K562 (cell line): ENCODE measurements around the gene TDRD9. TPM values are rescaled to one million over a fixed set of nuclear protein-coding genes. Genes with fewer than 3 reads are reported as not detected.

ENCODE experiments used
- ATAC-seq: fragments of 200-7000 bp; cut with Tn5 transposase; 3 replicates; pipeline ENCODE4 v1.9.1; 2020; ENCODE audit warnings: moderate library complexity
- BruUV-seq: library from RNA; stranded (reverse); fragments of 400-500 nt; replicated peaks from 2 replicates; lab custom pipeline; 2021; lab: Mats Ljungman, UMichigan
- CTCF ChIA-PET: fragments of 300-600 bp; formaldehyde crosslinking; extraction: SDS; loops from one replicate; lab custom pipeline; 2021; ENCODE audit warnings: low intra/inter-chr PET ratio; lab: Yijun Ruan, JAX
- POLR2A ChIA-PET: fragments of 300-600, 350-650 bp; sonication (Branson Sonifier 250); formaldehyde crosslinking; extraction: SDS; loops from one replicate; lab custom pipeline; 2021; ENCODE audit warnings: antibody characterized with exemption, inconsistent platforms; lab: Yijun Ruan, JAX
- DNase-seq, 4 experiments: peaks; one replicate each; pipeline versions ENCODE4 v3.0.0 to v3.0.0-alpha.2; 2011 to 2018; ENCODE audit warnings: low spot score in 3 of 4, mixed read lengths in 3 of 4; ENCODE audit errors: extremely low read depth in 1 of 4
- FAIRE-seq: peaks from 2 replicates; lab custom pipeline; 2011; peaks lifted over from hg19 to GRCh38; lab: Jason Lieb, UNC
- H2AFZ ChIP-seq: 2 replicates; pipeline ENCODE4 v1.6.0; 2011; ENCODE audit warnings: low read depth, low read length, control low read depth, inconsistent platforms
- H3K27ac ChIP-seq: fragments of 200-600 bp; 3 replicates; pipeline ENCODE4 v1.8.0; 2011; ENCODE audit warnings: low read depth, mild to moderate bottlenecking, control low read depth, inconsistent platforms, low read length, moderate library complexity, mixed read lengths; ENCODE audit errors: extremely low read depth
- H3K27me3 ChIP-seq, 2 experiments: fragments of 300-600 bp in 1 of 2; 2 replicates in 1 of 2; 3 replicates in 1 of 2; pipeline versions ENCODE4 v1.6.0 to v1.8.0; 2011; ENCODE audit warnings: inconsistent platforms in 2 of 2, low read length in 2 of 2, mild to moderate bottlenecking in 1 of 2, mixed read lengths in 1 of 2, moderate library complexity in 1 of 2; ENCODE audit not compliant: control insufficient read depth in 2 of 2, insufficient read depth in 2 of 2
- H3K36me3 ChIP-seq: fragments of 300-600 bp; 3 replicates; pipeline ENCODE4 v1.8.0; 2011; ENCODE audit warnings: mild to moderate bottlenecking, low read length, inconsistent platforms; ENCODE audit not compliant: control insufficient read depth, insufficient read depth
- H3K4me1 ChIP-seq, 2 experiments: fragments of 200-600 bp in 1 of 2; replicated peaks in 1 of 2; 2 replicates in 1 of 2; 3 replicates in 1 of 2; pipeline versions ENCODE4 v1.5.1 to v1.8.0; 2011; ENCODE audit warnings: inconsistent platforms in 2 of 2, low read length in 2 of 2, mild to moderate bottlenecking in 1 of 2, mixed read lengths in 1 of 2, moderate library complexity in 1 of 2; ENCODE audit not compliant: control insufficient read depth in 2 of 2, insufficient read depth in 2 of 2
- H3K4me2 ChIP-seq: 2 replicates; pipeline ENCODE4 v1.6.1; 2011; ENCODE audit warnings: low read length, control low read depth, inconsistent platforms, mixed read lengths; ENCODE audit not compliant: insufficient read depth
- H3K4me3 ChIP-seq: fragments of 200-600 bp; sonication (generic), shearing (Covaris generic); 2 replicates; pipeline ENCODE4 v1.5.1; 2016; ENCODE audit warnings: control low read depth, inconsistent platforms
- H3K79me2 ChIP-seq: fragments of 200-600 bp; 3 replicates; pipeline ENCODE4 v1.8.0; 2011; ENCODE audit warnings: low read length, inconsistent platforms; ENCODE audit not compliant: control insufficient read depth, insufficient read depth
- H3K9ac ChIP-seq, 2 experiments: 2 replicates each; pipeline versions ENCODE4 v1.6.0 to v1.6.1; 2011; ENCODE audit warnings: low read depth in 2 of 2, low read length in 2 of 2, control low read depth in 1 of 2, inconsistent platforms in 1 of 2, mild to moderate bottlenecking in 1 of 2, mixed read lengths in 1 of 2; ENCODE audit not compliant: insufficient read depth in 1 of 2
- H3K9me1 ChIP-seq: one replicate; pipeline ENCODE4 v1.6.0; 2011; ENCODE audit warnings: inconsistent platforms, mild to moderate bottlenecking, low read length, moderate library complexity; ENCODE audit not compliant: control insufficient read depth, insufficient read depth
- H3K9me3 ChIP-seq: replicated peaks from 2 replicates; pipeline ENCODE4 v1.5.1; 2011; ENCODE audit warnings: low read depth, low read length, inconsistent platforms; ENCODE audit not compliant: control insufficient read depth, insufficient read depth
- H4K20me1 ChIP-seq: replicated peaks from 2 replicates; pipeline ENCODE4 v1.6.1; 2011; ENCODE audit warnings: low read length, inconsistent platforms, mixed read lengths; ENCODE audit not compliant: control insufficient read depth, insufficient read depth
- ADNP ChIP-seq: fragments of 200-800 bp; sonication (Bioruptor generic); IDR thresholded peaks from 2 replicates; pipeline ENCODE4 v1.6.1; 2016; ENCODE audit warnings: missing genetic modification characterization, missing compliant biosample characterization
- BCL6 ChIP-seq: fragments of 250-450 bp; sonication (Bioruptor Pico); IDR thresholded peaks from 2 replicates; pipeline ENCODE4 v1.4.0; 2020
- CEBPB ChIP-seq: fragments of 450-650 bp; IDR thresholded peaks from 2 replicates; pipeline ENCODE4 v1.6.1; 2016; ENCODE audit warnings: missing genetic modification characterization, missing compliant biosample characterization
- CEBPG ChIP-seq, 3 experiments: fragments of 200-800 bp in 1 of 3; sonication (Bioruptor generic) in 1 of 3; sonication (generic) in 1 of 3; formaldehyde crosslinking in 1 of 3; IDR thresholded peaks in 2 of 3; conservative IDR thresholded peaks in 1 of 3; 2 replicates each; pipeline versions ENCODE4 v1.6.1 to v1.8.0; 2016 to 2022; ENCODE audit warnings: missing compliant biosample characterization in 2 of 3, missing genetic modification characterization in 2 of 3, mild to moderate bottlenecking in 1 of 3, missing genetic modification reagents in 1 of 3
- MYC ChIP-seq, 2 experiments: fragments of 250-450 bp in 1 of 2; sonication (Bioruptor Pico) in 1 of 2; IDR thresholded peaks; 2 replicates each; pipeline versions ENCODE4 v1.5.1 to v1.6.1; 2012 to 2021; ENCODE audit warnings: low read depth in 2 of 2, borderline replicate concordance in 1 of 2, improper control_type of control experiment in 1 of 2, low read length in 1 of 2, mild to moderate bottlenecking in 1 of 2, moderate library complexity in 1 of 2
- SAFB2 ChIP-seq: fragments of 200-400 bp; formaldehyde crosslinking; IDR thresholded peaks from 2 replicates; pipeline ENCODE4 v1.6.1; 2018; ENCODE audit warnings: borderline replicate concordance, low read length, low read depth, moderate library complexity; ENCODE audit not compliant: severe bottlenecking
- ZFPM2 ChIP-seq: fragments of 250-450 bp; sonication (Bioruptor Pico); IDR thresholded peaks from 2 replicates; pipeline ENCODE4 v1.5.1; 2022; ENCODE audit warnings: mild to moderate bottlenecking
- ZNF146 ChIP-seq: IDR thresholded peaks from one replicate; pipeline ENCODE4 v1.6.1; 2018; ENCODE audit warnings: missing compliant biosample characterization; ENCODE audit not compliant: unreplicated experiment
- ZNF253 ChIP-seq: fragments of 250-450 bp; sonication (Bioruptor Pico); conservative IDR thresholded peaks from 2 replicates; pipeline ENCODE4 v1.6.1; 2021; ENCODE audit warnings: mild to moderate bottlenecking
- ZNF444 ChIP-seq: fragments of 250-450 bp; sonication (Bioruptor Pico); IDR thresholded peaks from 2 replicates; pipeline ENCODE4 v1.4.0; 2020; ENCODE audit warnings: mild to moderate bottlenecking, moderate library complexity
- ZNF511 ChIP-seq: sonication (generic); formaldehyde crosslinking; IDR thresholded peaks from 2 replicates; pipeline ENCODE4 v1.8.0; 2022; ENCODE audit warnings: mild to moderate bottlenecking, missing genetic modification reagents
- WGBS: fragments of 100-300 bp; shearing (Covaris generic); methylation state at CpG from one replicate; pipeline ENCODE4 v1.1.6; 2016; ENCODE audit warnings: low coverage, mixed read lengths; ENCODE audit not compliant: insufficient coverage; ENCODE audit errors: missing lambda C conversion rate; 5-methylcytosine and 5-hydroxymethylcytosine counted together
- in situ Hi-C: fragments of 300-500 bp; cut with MboI; formaldehyde crosslinking; loops from 4 replicates; pipeline ENCODE4 v1.15.0; 2018; ENCODE audit warnings: inconsistent platforms, mixed read lengths
- intact Hi-C: fragments of 100-400 bp; cut with micrococcal nuclease; formaldehyde crosslinking; loops from 2 replicates; pipeline ENCODE4 v1.14.2; 2022
- polyA plus RNA-seq, 8 experiments: library from polyadenylated mRNA; depleted of rRNA in 4 of 8; stranded (reverse) in 5 of 8; unstranded in 3 of 8; fragments of >200 nt; fragmentation: Nextera tagmentation in 2 of 8; fragmentation: Illumina TruSeq in 1 of 8; extraction: Ambion mirVana in 2 of 8; extraction: Trizol in 1 of 8; gene quantifications; 2 replicates each; pipeline versions ENCODE4 v1.2.1 to v1.2.3, GENCODE V29; 2011 to 2014; ENCODE audit warnings: inconsistent platforms in 1 of 8, missing spikeins in 1 of 8
- total RNA-seq, 7 experiments: library from RNA; depleted of rRNA in 6 of 7; stranded (reverse); fragments of >200 nt in 6 of 7; fragmentation: Illumina TruSeq in 2 of 7; extraction: Trizol in 2 of 7; gene quantifications; 2 replicates each; pipeline versions ENCODE4 v1.2.1 to v1.2.3, GENCODE V29; 2011 to 2021; ENCODE audit warnings: low replicate concordance in 1 of 7
- TF ChIP-seq, protein P1 (sequence below): sonication (generic); formaldehyde crosslinking; IDR thresholded peaks from 2 replicates; pipeline ENCODE4 v1.9.0; 2022; ENCODE audit warnings: mild to moderate bottlenecking, missing genetic modification reagents
- TF ChIP-seq, protein P2 (sequence below): fragments of 250-450 bp; sonication (Bioruptor Pico); IDR thresholded peaks from 2 replicates; pipeline ENCODE4 v1.5.0; 2021

The TDRD9 gene
- total and polyA plus RNA-seq, 9 of the 15 experiments (the other 6 are each of a cell fraction or from before 2014, with no cell fraction given): 0.04 to 0.14 (median 0.04) TPM; not detected in 5

DNA sequence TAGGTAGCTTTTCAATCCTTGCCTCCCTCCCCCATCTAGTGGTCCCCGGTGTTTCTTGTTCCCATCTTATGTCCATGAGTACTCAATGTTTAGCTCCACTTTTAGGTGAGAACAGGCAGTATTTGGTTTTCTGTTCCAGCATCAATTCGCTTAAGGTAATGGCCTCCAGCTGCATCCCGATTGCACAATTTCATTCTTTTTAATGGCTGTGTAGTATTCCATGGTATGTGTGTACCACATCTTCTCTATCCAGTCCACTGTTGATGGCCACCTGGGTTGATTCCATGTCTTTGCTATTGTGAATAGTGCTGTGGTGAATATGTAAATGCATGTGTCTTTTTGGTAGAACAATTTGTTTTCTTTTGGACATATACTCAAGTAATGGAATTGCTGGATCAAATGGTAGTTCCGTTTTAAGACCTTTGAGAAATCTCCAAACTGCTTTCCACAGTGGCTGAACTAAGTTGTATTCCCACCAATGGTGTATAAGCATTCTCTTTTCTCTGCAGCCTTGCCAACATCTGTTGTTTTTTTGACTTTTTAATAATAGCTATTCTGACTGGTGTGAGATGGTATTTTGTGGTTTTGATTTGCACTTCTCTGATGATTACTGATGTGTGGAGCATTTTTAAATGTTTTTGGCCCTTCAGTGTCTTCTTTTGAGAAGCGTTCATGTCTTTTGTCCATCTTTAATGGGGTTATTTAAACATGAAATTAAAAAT, 123.0 kb downstream of the TDRD9 start (continued):
- TF ChIP-seq ZNF146 (CRISPR knock-in tag) (peak; percentile 56), ZNF511 (CRISPR knock-in tag) (no peak), CEBPB (peak; percentile 49), CEBPG (CRISPR knock-in tag; IDR thresholded peaks at IDR 0.05) (no peak), CEBPG (tag; conservative IDR thresholded peaks at IDR 0.05 in 1 of 2, IDR thresholded peaks at IDR 0.05 in 1 of 2) (no peak)
- TF ChIP-seq, protein P1, sequence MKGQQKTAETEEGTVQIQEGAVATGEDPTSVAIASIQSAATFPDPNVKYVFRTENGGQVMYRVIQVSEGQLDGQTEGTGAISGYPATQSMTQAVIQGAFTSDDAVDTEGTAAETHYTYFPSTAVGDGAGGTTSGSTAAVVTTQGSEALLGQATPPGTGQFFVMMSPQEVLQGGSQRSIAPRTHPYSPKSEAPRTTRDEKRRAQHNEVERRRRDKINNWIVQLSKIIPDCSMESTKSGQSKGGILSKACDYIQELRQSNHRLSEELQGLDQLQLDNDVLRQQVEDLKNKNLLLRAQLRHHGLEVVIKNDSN (CRISPR knock-in tag): no peak

GRCh38 chr14:104054222-104054905, 126.1 kb downstream of the TDRD9 start:
- H3K27me3 ChIP-seq: peaks cover 0 to 20% of the 10 kb centered on the region in 2 experiments; a peak in 2 of 5 replicates
- no peak overlapping the region for H3K9ac ChIP-seq
- H3K9me3 ChIP-seq: no peaks in the 10 kb centered on the region
- H3K9me1 ChIP-seq: no peaks in the 10 kb centered on the region
- H3K4me3 ChIP-seq: no peak overlapping the region
- H3K27ac ChIP-seq: no peak overlapping the region
- POLR2A ChIA-PET: no interaction called here
- CTCF ChIA-PET: no interaction called here
- ATAC-seq (no peak), FAIRE-seq (no peak), DNase-seq (no peak)
- no peaks in the 10 kb centered on the region for H4K20me1 ChIP-seq
- no peaks in the 10 kb centered on the region for H3K36me3 ChIP-seq
- no peaks in the 10 kb centered on the region for H3K4me1 ChIP-seq
- no peaks in the 10 kb centered on the region for H3K79me2 ChIP-seq
- intact Hi-C loops (no loop called here), in situ Hi-C loops (no loop called here)
- no TSS peak for BruUV-seq
- H2AFZ ChIP-seq: no peak overlapping the region
- no peak overlapping the region for H3K4me2 ChIP-seq
- WGBS: 0% methylated on average over 13 of the region's 16 CpGs
- TF ChIP-seq ADNP (tag) (no peak), MYC (IDR thresholded peaks at IDR 0.05; ENCODE audit: low read depth, low read length) (no peak), MYC (CRISPR knock-in tag; IDR thresholded peaks at IDR 0.05; ENCODE audit: borderline replicate concordance, low read depth) (no peak), SAFB2 (no peak), BCL6 (CRISPR knock-in tag) (no peak), ZFPM2 (CRISPR knock-in tag) (no peak), ZNF444 (CRISPR knock-in tag) (no peak), ZNF253 (CRISPR knock-in tag) (no peak)
- TF ChIP-seq, protein P2, sequence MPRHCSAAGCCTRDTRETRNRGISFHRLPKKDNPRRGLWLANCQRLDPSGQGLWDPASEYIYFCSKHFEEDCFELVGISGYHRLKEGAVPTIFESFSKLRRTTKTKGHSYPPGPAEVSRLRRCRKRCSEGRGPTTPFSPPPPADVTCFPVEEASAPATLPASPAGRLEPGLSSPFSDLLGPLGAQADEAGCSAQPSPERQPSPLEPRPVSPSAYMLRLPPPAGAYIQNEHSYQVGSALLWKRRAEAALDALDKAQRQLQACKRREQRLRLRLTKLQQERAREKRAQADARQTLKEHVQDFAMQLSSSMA (CRISPR knock-in tag): no peak
